ENCODE measurements around the gene ARHGAP26. TPM values are rescaled to one million over a fixed set of nuclear protein-coding genes. Genes with fewer than 3 reads are reported as not detected.

The ARHGAP26 gene
- total and polyA plus RNA-seq, 2 experiments from 2014 or later, result 9.5 to 16.8 TPM

DNA sequence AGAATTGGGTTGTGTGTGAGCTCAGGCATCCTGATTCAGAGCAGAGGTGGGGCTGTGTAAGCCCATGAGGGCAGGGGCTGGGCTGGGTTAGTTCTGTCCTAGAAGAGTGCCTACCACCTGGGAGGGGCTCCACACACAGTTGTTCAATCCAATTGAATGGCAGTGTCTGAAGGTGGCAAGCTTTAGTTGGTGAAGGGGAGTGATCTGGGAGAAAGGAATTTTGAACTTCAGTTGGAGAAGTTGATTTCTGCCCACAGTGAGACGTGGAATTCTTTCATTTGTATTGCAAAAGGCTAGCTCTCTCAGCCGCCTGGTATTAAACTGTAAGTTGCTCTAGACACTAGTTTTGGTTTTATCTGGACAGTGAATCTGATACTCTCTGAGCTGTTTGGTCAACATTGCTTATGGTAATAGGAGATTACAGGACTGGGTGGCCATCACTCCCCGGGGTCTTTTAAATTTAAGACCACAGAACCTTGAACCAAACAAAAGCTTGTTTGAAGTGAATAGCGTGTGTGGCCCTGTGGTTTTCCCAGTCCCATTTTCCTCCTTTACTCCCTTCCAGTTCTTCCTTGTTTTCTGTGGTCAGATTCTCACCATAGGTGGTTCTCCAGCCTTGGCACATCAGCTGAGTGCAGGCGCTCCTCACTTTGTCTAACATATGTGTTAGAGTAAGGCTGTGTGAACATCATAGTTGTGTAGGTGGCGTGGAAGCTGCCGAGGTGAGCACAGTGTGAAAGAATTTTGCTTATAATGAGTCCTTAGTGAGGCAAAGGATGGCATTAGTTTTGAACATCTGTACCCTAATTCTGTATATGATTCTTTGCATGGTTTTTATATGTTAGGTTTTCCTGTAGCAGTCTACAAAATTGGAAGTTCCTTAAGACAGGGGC is 78.0 kb downstream of the ARHGAP26 start (continued):
- TF ChIP-seq, protein P1, sequence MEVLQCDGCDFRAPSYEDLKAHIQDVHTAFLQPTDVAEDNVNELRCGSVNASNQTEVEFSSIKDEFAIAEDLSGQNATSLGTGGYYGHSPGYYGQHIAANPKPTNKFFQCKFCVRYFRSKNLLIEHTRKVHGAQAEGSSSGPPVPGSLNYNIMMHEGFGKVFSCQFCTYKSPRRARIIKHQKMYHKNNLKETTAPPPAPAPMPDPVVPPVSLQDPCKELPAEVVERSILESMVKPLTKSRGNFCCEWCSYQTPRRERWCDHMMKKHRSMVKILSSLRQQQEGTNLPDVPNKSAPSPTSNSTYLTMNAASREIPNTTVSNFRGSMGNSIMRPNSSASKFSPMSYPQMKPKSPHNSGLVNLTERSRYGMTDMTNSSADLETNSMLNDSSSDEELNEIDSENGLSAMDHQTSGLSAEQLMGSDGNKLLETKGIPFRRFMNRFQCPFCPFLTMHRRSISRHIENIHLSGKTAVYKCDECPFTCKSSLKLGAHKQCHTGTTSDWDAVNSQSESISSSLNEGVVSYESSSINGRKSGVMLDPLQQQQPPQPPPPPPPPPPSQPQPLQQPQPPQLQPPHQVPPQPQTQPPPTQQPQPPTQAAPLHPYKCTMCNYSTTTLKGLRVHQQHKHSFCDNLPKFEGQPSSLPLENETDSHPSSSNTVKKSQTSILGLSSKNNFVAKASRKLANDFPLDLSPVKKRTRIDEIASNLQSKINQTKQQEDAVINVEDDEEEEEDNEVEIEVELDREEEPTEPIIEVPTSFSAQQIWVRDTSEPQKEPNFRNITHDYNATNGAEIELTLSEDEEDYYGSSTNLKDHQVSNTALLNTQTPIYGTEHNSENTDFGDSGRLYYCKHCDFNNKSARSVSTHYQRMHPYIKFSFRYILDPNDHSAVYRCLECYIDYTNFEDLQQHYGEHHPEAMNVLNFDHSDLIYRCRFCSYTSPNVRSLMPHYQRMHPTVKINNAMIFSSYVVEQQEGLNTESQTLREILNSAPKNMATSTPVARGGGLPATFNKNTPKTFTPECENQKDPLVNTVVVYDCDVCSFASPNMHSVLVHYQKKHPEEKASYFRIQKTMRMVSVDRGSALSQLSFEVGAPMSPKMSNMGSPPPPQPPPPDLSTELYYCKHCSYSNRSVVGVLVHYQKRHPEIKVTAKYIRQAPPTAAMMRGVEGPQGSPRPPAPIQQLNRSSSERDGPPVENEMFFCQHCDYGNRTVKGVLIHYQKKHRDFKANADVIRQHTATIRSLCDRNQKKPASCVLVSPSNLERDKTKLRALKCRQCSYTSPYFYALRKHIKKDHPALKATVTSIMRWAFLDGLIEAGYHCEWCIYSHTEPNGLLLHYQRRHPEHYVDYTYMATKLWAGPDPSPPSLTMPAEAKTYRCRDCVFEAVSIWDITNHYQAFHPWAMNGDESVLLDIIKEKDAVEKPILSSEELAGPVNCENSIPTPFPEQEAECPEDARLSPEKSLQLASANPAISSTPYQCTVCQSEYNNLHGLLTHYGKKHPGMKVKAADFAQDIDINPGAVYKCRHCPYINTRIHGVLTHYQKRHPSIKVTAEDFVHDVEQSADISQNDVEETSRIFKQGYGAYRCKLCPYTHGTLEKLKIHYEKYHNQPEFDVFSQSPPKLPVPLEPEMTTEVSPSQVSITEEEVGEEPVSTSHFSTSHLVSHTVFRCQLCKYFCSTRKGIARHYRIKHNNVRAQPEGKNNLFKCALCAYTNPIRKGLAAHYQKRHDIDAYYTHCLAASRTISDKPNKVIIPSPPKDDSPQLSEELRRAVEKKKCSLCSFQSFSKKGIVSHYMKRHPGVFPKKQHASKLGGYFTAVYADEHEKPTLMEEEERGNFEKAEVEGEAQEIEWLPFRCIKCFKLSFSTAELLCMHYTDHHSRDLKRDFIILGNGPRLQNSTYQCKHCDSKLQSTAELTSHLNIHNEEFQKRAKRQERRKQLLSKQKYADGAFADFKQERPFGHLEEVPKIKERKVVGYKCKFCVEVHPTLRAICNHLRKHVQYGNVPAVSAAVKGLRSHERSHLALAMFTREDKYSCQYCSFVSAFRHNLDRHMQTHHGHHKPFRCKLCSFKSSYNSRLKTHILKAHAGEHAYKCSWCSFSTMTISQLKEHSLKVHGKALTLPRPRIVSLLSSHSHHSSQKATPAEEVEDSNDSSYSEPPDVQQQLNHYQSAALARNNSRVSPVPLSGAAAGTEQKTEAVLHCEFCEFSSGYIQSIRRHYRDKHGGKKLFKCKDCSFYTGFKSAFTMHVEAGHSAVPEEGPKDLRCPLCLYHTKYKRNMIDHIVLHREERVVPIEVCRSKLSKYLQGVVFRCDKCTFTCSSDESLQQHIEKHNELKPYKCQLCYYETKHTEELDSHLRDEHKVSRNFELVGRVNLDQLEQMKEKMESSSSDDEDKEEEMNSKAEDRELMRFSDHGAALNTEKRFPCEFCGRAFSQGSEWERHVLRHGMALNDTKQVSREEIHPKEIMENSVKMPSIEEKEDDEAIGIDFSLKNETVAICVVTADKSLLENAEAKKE (CRISPR knock-in tag; IDR thresholded peaks at IDR 0.05), result no peak
- TF ChIP-seq JUNB (IDR thresholded peaks at IDR 0.05; ENCODE audit: unreplicated experiment) (no peak), EZH2phosphoT487 (IDR thresholded peaks at IDR 0.05; ENCODE audit: unreplicated experiment) (no peak), NANOG (IDR thresholded peaks at IDR 0.05; ENCODE audit: borderline replicate concordance) (no peak), STAT1 (IDR thresholded peaks at IDR 0.05; ENCODE audit: unreplicated experiment) (no peak), ZNF114 (CRISPR knock-in tag; IDR thresholded peaks at IDR 0.05) (no peak)
- TF ChIP-seq, protein P2, sequence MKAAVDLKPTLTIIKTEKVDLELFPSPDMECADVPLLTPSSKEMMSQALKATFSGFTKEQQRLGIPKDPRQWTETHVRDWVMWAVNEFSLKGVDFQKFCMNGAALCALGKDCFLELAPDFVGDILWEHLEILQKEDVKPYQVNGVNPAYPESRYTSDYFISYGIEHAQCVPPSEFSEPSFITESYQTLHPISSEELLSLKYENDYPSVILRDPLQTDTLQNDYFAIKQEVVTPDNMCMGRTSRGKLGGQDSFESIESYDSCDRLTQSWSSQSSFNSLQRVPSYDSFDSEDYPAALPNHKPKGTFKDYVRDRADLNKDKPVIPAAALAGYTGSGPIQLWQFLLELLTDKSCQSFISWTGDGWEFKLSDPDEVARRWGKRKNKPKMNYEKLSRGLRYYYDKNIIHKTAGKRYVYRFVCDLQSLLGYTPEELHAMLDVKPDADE (IDR thresholded peaks at IDR 0.05), result no peak

DNA sequence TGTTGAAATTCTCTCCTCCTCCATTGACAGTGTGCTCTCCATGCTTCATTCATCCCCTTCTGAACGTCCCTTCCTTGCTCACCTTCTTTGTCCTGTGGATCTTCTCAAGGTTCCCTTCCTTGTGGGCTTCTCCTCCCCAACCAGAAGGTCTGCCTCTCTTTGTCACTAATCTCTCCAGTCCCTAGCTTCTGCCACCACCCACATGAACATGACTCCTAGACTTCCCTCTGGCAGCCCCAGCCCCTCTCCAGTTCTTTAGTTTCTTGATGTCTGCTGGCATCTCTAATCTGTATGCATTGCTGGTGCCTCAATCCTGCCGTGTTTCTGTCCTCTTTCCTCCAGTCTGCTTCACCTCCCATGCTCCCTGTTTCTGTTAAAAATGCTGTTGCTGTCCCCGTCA is 79.3 kb downstream of the ARHGAP26 start:
- peaks cover 56% of the 10 kb centered on the region for H3K4me1 ChIP-seq (ENCODE audit: insufficient read depth)
- peaks cover 17% of the 10 kb centered on the region for H3K9me2 ChIP-seq (ENCODE audit: insufficient read depth)
- no peaks in the 10 kb centered on the region for H3K36me3 ChIP-seq (ENCODE audit: insufficient read depth)
- H3K27me3 Mint-ChIP-seq (ENCODE audit: insufficient read depth, low read depth, poor library complexity), result peaks cover 10% of the 10 kb centered on the region
- H3K79me2 ChIP-seq (replicated peaks; ENCODE audit: insufficient read depth), result peaks cover 41% of the 10 kb centered on the region
- no peak overlapping the region for H3K4me3 ChIP-seq
- no peak overlapping the region; the same call in 2 of the 3 replicates for H3K4me3 Mint-ChIP-seq
- no peaks in the 10 kb centered on the region for H3K27me3 ChIP-seq (ENCODE audit: insufficient read depth)
- H3K4me1 Mint-ChIP-seq, result peaks cover 62% of the 10 kb centered on the region
- no peaks in the 10 kb centered on the region for H3K9me3 Mint-ChIP-seq
- ATAC-seq, result no peak
- no peak overlapping the region for H3K27ac Mint-ChIP-seq
- H2AFZ ChIP-seq, result no peak overlapping the region
- H3F3A ChIP-seq (replicated peaks; ENCODE audit: low read depth), result no peaks in the 10 kb centered on the region
- no peaks in the 10 kb centered on the region for H3K36me3 Mint-ChIP-seq (ENCODE audit: low read depth)
- DNase-seq (ENCODE audit: low spot score), result no peak
- H3K4me2 ChIP-seq, result no peak overlapping the region
- H3K27ac ChIP-seq (ENCODE audit: low read depth), result no peak overlapping the region
- H4K20me1 ChIP-seq (replicated peaks; ENCODE audit: insufficient read depth), result no peaks in the 10 kb centered on the region
- no peak for TF ChIP-seq NANOG (IDR thresholded peaks at IDR 0.05; ENCODE audit: borderline replicate concordance)
- TF ChIP-seq, protein P3, sequence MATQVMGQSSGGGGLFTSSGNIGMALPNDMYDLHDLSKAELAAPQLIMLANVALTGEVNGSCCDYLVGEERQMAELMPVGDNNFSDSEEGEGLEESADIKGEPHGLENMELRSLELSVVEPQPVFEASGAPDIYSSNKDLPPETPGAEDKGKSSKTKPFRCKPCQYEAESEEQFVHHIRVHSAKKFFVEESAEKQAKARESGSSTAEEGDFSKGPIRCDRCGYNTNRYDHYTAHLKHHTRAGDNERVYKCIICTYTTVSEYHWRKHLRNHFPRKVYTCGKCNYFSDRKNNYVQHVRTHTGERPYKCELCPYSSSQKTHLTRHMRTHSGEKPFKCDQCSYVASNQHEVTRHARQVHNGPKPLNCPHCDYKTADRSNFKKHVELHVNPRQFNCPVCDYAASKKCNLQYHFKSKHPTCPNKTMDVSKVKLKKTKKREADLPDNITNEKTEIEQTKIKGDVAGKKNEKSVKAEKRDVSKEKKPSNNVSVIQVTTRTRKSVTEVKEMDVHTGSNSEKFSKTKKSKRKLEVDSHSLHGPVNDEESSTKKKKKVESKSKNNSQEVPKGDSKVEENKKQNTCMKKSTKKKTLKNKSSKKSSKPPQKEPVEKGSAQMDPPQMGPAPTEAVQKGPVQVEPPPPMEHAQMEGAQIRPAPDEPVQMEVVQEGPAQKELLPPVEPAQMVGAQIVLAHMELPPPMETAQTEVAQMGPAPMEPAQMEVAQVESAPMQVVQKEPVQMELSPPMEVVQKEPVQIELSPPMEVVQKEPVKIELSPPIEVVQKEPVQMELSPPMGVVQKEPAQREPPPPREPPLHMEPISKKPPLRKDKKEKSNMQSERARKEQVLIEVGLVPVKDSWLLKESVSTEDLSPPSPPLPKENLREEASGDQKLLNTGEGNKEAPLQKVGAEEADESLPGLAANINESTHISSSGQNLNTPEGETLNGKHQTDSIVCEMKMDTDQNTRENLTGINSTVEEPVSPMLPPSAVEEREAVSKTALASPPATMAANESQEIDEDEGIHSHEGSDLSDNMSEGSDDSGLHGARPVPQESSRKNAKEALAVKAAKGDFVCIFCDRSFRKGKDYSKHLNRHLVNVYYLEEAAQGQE (IDR thresholded peaks at IDR 0.05; ENCODE audit: unreplicated experiment), result no peak
- no peak for TF ChIP-seq CREB1 (CRISPR knock-in tag; IDR thresholded peaks at IDR 0.05; ENCODE audit: low read depth)
- no peak for TF ChIP-seq EZH2 (IDR thresholded peaks at IDR 0.05; ENCODE audit: low read depth, unreplicated experiment)
- TF ChIP-seq, protein P2 (IDR thresholded peaks at IDR 0.05), result no peak
- no peak for TF ChIP-seq EZH2phosphoT487 (IDR thresholded peaks at IDR 0.05; ENCODE audit: unreplicated experiment)
- TF ChIP-seq ZNF331 (CRISPR knock-in tag; IDR thresholded peaks at IDR 0.05; ENCODE audit: low read depth), result no peak

All from GM23338 (cell line).